ENCODE data around the gene EHMT1.

EHMT1 gene

DNA sequence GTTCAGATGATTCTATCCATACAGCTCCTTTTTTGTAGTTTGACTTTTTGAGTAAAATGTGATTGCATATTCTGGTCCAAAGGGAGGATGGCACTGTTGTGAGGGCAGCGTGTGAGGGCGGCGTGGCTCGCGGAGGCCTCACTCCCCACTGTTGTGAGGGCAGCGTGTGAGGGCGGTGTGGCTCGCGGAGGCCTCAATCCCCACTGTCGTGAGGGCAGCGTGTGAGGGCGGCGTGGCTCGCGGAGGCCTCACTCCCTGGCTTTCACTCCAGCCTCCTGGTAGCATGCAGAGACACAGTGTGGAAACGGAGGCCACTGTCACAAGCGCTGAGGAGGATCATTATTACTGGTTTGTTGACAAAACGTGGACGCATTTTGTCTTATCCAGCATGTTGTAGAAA, 79.0 kb downstream of the EHMT1 start:
- no peak for TF ChIP-seq CREB1 (IDR thresholded peaks at IDR 0.05; ENCODE audit: low read depth)
- TF ChIP-seq EGR1 (IDR thresholded peaks at IDR 0.05) = no peak
- TF ChIP-seq, protein P1, sequence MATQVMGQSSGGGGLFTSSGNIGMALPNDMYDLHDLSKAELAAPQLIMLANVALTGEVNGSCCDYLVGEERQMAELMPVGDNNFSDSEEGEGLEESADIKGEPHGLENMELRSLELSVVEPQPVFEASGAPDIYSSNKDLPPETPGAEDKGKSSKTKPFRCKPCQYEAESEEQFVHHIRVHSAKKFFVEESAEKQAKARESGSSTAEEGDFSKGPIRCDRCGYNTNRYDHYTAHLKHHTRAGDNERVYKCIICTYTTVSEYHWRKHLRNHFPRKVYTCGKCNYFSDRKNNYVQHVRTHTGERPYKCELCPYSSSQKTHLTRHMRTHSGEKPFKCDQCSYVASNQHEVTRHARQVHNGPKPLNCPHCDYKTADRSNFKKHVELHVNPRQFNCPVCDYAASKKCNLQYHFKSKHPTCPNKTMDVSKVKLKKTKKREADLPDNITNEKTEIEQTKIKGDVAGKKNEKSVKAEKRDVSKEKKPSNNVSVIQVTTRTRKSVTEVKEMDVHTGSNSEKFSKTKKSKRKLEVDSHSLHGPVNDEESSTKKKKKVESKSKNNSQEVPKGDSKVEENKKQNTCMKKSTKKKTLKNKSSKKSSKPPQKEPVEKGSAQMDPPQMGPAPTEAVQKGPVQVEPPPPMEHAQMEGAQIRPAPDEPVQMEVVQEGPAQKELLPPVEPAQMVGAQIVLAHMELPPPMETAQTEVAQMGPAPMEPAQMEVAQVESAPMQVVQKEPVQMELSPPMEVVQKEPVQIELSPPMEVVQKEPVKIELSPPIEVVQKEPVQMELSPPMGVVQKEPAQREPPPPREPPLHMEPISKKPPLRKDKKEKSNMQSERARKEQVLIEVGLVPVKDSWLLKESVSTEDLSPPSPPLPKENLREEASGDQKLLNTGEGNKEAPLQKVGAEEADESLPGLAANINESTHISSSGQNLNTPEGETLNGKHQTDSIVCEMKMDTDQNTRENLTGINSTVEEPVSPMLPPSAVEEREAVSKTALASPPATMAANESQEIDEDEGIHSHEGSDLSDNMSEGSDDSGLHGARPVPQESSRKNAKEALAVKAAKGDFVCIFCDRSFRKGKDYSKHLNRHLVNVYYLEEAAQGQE (IDR thresholded peaks at IDR 0.05; ENCODE audit: low read depth) = no peak
- TF ChIP-seq, protein P2, sequence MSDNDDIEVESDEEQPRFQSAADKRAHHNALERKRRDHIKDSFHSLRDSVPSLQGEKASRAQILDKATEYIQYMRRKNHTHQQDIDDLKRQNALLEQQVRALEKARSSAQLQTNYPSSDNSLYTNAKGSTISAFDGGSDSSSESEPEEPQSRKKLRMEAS (IDR thresholded peaks at IDR 0.05) = no peak
- no peak for TF ChIP-seq TEAD4 (IDR thresholded peaks at IDR 0.05)
- no peak for TF ChIP-seq RAD21 (IDR thresholded peaks at IDR 0.05; ENCODE audit: low read depth)
- TF ChIP-seq TAF1 (IDR thresholded peaks at IDR 0.05; ENCODE audit: low read depth) = no peak
- TF ChIP-seq, protein P3, sequence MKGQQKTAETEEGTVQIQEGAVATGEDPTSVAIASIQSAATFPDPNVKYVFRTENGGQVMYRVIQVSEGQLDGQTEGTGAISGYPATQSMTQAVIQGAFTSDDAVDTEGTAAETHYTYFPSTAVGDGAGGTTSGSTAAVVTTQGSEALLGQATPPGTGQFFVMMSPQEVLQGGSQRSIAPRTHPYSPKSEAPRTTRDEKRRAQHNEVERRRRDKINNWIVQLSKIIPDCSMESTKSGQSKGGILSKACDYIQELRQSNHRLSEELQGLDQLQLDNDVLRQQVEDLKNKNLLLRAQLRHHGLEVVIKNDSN (IDR thresholded peaks at IDR 0.05) = no peak

DNA sequence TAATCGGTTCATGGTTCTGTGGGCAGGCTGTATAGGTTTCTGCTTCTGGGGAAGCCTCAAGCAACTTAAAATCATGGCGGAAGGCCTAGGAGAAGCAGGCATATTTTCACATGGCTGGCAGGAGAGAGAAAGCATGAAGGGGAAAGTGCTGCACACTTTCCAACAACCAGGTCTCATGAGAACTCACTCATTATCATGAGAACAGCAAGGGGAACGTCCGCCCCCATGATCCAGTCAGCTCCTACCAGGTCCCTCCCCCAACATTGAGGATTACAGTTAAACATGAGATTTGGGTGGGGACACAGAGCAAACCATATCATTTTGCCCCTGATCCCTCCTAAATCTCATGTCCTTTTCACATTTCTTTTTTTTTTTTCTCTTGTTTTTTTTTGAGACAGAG, 82.1 kb downstream of the EHMT1 start:
- no peak for TF ChIP-seq YY1 (IDR thresholded peaks at IDR 0.05; ENCODE audit: low read depth)
- TF ChIP-seq, protein P3 (IDR thresholded peaks at IDR 0.05) = no peak
- TF ChIP-seq NFIC (IDR thresholded peaks at IDR 0.05) = no peak
- TF ChIP-seq TCF12 (IDR thresholded peaks at IDR 0.05; ENCODE audit: low read depth) = no peak
- TF ChIP-seq, protein P1 (IDR thresholded peaks at IDR 0.05; ENCODE audit: low read depth) = no peak
- TF ChIP-seq EGR1 (IDR thresholded peaks at IDR 0.05) = no peak
- TF ChIP-seq, protein P2 (IDR thresholded peaks at IDR 0.05) = no peak
- no peak for TF ChIP-seq TAF1 (IDR thresholded peaks at IDR 0.05; ENCODE audit: low read depth)
- TF ChIP-seq RAD21 (IDR thresholded peaks at IDR 0.05; ENCODE audit: low read depth) = no peak
- TF ChIP-seq EP300 (IDR thresholded peaks at IDR 0.05; ENCODE audit: borderline replicate concordance) = no peak
- TF ChIP-seq TEAD4 (IDR thresholded peaks at IDR 0.05) = no peak
- no peak for TF ChIP-seq CEBPB (IDR thresholded peaks at IDR 0.05)
- no peak for TF ChIP-seq CREB1 (IDR thresholded peaks at IDR 0.05; ENCODE audit: low read depth)
- TF ChIP-seq ZBTB7A (IDR thresholded peaks at IDR 0.05; ENCODE audit: low read depth) = no peak
- TF ChIP-seq FOXM1 (IDR thresholded peaks at IDR 0.05; ENCODE audit: borderline replicate concordance, low read depth) = no peak

DNA sequence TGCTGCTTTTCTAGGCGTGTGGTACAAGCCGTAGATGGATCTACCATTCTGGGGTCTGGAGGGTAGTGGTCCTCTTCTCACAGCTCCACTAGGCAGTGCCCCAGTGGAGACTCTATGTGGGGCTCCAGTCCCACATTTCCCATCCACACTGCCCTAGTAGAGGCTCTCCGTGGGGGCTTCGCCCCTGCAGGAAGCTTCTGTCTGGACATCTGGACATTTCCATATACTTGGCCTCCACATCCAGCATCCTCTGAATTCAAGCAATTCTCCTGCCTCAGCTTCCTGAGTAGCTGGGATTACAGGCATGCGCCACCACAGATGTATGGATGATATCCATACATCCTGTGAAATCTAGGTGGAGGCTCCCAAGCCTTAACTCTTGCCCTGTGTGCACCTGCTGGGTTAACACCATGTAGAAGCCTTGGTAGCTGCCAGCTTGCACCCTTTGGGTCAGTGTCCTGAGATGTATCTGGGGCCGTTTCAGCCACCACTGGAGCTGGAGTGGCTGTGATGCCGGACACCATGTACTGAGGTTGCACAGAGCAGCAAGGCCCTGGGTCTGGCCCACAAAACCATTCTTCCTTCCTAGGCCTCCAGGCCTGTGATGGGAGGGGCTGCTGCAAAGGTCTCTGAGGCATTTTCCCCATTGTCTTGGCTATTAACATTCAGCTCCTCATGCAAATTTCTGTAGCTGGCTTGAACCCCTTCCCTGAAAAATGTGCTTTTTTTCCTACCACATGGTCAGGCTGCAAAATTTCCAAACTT, 84.0 kb downstream of the EHMT1 start:
- TF ChIP-seq FOXM1 (IDR thresholded peaks at IDR 0.05; ENCODE audit: borderline replicate concordance, low read depth) = no peak
- TF ChIP-seq TAF1 (IDR thresholded peaks at IDR 0.05; ENCODE audit: low read depth) = no peak
- no peak for TF ChIP-seq EP300 (IDR thresholded peaks at IDR 0.05; ENCODE audit: borderline replicate concordance)
- TF ChIP-seq, protein P1 (IDR thresholded peaks at IDR 0.05; ENCODE audit: low read depth) = no peak
- TF ChIP-seq TEAD4 (IDR thresholded peaks at IDR 0.05) = no peak
- no peak for TF ChIP-seq YY1 (IDR thresholded peaks at IDR 0.05; ENCODE audit: low read depth)

DNA sequence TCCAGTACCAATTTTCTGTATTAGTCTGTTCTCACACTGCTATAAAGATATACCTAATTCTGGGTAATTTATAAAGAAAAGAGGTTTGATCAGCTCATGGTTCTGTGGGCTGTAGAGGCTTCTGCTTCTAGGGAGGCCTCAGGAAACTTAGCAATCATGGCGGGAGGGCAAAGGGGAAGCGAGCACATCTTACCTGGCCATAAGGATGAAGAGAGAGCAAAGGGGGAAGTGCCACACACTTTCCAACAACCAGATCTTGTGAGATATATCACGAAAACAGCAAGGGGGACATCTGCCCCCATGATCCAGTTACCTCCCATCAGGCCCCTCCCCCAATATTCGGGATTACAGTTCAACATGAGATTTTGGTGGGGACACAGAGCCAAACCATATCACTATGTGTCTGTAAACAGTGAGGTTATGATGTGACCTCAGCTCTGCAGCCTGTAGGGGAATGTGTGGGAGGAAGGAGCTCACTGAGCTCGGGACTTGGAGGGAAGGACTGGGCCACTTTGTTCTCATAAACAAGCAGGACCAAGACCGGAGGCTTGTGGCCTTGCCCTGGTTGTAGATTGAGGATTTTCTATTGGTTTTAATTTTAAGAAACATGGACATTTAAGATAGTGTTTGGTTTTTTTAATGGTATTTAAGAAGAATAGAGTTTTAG, 85.2 kb downstream of the EHMT1 start:
- no peak for TF ChIP-seq TAF1 (IDR thresholded peaks at IDR 0.05; ENCODE audit: low read depth)
- TF ChIP-seq FOXM1 (IDR thresholded peaks at IDR 0.05; ENCODE audit: borderline replicate concordance, low read depth) = no peak
- no peak for TF ChIP-seq RAD21 (IDR thresholded peaks at IDR 0.05; ENCODE audit: low read depth)
- no peak for TF ChIP-seq TCF12 (IDR thresholded peaks at IDR 0.05; ENCODE audit: low read depth)
- no peak for TF ChIP-seq EP300 (IDR thresholded peaks at IDR 0.05; ENCODE audit: borderline replicate concordance)
- TF ChIP-seq CREB1 (IDR thresholded peaks at IDR 0.05; ENCODE audit: low read depth) = no peak
- TF ChIP-seq CEBPB (IDR thresholded peaks at IDR 0.05) = no peak
- TF ChIP-seq TEAD4 (IDR thresholded peaks at IDR 0.05) = no peak
- no peak for TF ChIP-seq YY1 (IDR thresholded peaks at IDR 0.05; ENCODE audit: low read depth)
- TF ChIP-seq ZBTB7A (IDR thresholded peaks at IDR 0.05; ENCODE audit: low read depth) = no peak
- no peak for TF ChIP-seq NFIC (IDR thresholded peaks at IDR 0.05)
- TF ChIP-seq, protein P1 (IDR thresholded peaks at IDR 0.05; ENCODE audit: low read depth) = no peak
- TF ChIP-seq, protein P3 (IDR thresholded peaks at IDR 0.05) = no peak
- TF ChIP-seq, protein P2 (IDR thresholded peaks at IDR 0.05) = no peak
- TF ChIP-seq EGR1 (IDR thresholded peaks at IDR 0.05) = no peak
